Activated CD4-positive, CD25-positive, alpha-beta regulatory T cell treated with anti-CD3 and anti-CD28 coated beads, Interleukin-2, amount 50 U/mL, for 72 hours (primary cell): Measurements from ENCODE around the gene AJAP1.

ENCODE experiments used
- DNase-seq: peaks from one replicate; pipeline ENCODE4 v3.0.0; 2021

AJAP1 gene

DNA sequence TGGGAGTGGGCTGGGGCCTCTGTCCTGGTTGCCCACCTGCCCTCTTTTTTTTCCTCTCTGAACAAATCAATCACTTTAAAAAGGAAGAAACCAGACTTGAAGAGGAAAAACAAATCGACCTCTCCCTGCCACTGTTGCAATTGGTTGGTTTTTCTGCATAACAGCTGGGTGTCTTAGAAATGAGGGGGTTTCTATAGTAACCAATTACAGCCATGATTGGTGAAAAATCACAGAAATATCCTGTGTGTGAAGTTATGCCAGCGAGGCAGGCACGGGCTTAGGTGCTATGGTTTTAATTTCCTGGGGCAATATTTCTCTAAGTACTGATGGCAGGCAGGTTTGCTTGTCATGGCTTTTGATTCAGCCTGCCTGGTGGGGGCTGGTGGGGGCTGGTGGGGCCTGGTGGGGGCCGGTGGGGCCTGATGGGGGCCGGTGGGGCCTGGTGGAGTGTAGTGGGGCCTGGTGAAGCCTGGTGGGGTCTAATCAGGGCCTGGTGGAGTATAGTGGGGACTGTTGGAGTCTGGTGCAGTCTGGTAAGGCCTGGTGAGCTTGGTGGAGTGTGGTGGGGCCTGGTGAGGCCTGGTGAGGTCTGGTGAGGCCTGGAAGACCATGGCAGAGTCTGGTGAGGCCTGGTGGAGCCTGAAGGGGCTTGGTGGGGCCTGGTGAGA is 54.6 kb downstream of the AJAP1 start:
- no peak for DNase-seq

DNA sequence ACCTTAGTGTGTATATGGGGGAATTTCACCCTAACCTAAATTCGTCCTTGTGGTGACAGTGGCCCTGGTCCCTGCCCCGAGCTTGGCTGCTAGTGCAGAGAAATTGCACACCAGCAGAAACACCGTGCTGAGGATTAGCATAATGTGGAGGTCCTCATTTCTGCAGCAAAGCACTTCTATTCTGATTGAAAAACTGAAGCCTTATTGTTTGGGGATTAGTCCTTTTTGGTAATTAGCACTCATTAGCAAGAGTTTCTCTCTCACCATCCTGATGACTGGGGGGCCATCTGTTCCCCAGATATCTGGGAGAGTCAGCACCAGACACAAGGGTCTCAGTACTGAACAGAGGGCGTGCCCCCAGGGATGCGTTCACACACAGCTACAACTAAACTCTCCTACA is 55.2 kb downstream of the AJAP1 start:
- no peak for DNase-seq

DNA sequence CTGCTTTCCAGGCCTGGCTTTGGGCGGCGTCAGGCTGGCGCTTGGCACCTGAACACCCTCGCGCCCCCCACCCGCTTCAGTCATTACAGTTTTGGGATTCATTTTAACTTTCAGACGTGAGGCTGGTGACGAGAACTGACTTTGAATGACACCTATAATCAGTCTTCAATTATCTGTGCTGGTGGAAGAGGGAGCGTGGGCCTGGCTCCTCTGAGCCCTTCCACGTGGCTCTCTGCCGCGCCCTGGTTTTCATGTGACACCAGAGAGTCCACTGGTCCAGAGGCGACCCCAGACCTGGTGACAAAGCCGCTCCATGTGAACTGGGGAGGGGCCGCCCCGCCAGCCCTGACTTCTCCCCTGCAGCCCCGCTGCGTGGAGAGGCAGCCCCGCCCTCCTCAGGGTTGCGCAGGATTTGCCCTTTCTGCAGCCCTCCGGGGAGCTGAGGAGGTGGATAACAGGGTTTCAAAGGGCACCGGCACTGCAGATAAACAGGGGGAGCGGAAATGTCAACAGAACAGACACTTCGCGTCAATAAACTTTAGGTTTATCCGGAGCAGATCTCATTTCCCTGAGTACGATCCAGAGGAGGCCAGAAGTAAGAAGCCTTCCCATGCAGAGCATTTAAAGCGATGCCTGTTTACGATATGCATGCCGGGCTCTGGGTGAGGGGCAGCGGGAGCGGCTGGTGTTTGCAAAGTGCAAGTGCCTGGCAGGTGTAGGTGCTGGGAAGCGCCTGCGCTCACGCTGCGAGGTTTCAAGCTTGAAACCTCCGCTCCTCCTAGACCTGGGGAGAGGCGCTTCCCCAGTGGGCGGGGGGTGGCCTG is 56.4 kb downstream of the AJAP1 start:
- DNase-seq, result no peak

DNA sequence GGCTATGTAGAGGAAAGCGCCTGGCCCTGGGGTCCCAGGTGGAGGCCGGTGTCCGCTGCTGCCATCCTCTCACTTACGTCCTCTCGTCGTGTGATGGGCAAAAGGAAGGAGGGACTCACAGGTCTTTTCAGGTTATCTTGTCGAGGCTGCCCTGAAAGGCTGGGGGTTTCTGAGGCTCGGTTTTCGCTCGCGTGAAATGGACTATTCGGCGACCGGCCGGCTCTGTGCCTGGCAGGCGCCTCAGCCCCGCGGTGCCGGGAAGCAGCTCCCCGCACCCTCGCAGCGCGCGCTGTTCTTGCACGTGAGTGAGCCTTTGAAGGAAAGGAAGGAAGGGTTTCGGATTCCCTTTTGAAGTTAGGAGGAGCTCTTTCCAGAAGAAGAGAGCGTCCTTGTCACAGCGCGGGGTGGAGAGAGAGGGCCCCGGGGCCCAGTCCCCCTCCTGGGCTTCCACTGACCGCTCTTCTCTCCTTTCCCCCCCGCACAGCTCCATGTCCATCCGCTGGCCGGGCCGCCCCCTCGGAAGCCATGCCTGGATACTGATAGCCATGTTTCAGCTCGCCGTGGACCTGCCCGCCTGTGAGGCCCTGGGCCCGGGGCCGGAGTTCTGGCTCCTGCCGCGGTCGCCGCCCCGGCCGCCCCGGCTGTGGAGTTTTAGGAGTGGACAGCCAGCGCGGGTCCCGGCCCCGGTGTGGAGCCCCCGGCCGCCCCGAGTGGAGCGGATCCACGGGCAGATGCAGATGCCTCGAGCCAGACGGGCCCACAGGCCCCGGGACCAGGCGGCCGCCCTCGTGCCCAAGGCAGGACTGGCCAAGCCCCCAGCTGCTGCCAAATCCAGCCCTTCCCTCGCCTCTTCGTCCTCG is 57.2 kb downstream of the AJAP1 start:
- no peak for DNase-seq

- DNase-seq, result no peak
These were observed 59.3 kb downstream of the AJAP1 start for GRCh38 chr1:4713669-4714068.

GRCh38 chr1:4716406-4716805 is 62.0 kb downstream of the AJAP1 start:
- no peak for DNase-seq

DNA sequence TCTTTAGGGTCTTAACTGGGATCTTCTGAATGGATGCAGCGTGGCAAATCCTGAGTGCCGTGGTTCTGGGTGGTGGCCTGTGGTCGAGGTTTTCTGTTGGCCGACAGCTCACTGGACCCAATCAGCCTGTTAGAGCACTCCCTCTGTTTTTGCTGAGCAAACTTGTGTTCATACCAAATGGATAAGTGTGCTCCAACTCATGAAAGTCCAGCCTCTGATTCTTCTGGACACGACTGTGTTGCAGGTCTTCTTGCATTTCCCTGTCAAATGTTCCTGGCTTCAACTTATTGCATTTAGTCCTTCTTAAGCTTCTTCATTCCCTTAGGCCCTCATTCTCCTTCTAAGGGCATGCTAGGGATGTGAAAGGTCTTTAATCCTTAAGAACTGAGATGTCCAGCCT is 63.7 kb downstream of the AJAP1 start:
- no peak for DNase-seq

DNA sequence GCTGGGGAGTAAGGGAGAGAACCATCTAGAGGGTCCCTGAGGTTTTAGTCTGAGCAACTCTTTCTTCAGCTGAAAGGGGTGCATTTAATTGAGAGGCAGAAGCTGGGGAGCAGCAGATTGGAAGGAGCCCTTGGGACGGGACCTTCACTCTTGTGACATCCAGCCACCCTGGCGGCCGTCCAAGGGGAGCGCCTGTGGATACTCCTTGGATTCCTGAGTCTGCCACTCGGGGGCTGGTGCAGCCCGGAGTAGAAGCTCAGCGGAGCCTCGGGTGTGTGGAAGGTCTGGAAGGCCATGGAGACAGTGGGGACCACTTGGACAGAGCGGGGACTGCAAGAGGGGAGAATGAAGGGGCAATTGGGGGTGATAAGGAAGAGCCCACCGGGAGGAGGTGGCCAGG is 68.7 kb downstream of the AJAP1 start:
- no peak for DNase-seq

- DNase-seq, result no peak
These were observed 69.6 kb downstream of the AJAP1 start for GRCh38 chr1:4724001-4724400.

DNA sequence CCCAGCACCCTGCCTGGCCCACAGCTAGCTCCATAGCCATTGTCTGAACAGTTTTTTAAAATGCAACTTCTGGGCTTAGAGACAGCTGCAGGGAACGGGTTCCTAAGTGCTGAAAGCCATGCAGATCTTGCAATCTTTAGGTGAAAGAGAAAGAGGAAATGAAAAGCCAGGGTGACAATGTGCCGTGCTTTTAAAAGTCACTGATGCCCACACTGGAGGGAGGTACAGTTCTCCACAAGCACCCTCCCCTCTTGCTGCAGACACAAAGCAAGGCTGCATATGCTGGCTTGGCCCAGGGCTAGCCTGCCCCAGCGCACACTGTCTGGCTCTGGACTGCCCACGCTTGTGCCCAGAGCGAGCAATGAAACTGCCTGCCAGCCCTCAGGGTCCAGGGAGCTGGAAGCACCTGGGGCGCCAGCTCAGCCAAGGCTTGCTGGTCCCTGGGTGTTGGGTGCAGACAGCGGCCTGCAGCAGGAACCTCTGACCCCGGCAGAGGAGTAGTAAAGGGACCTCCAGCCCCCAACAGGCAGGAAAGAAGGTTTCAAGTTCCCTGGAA is 70.4 kb downstream of the AJAP1 start:
- no peak for DNase-seq

GRCh38 chr1:4725416-4725815 is 71.0 kb downstream of the AJAP1 start:
- no peak for DNase-seq

- DNase-seq, result no peak
These were observed 72.4 kb downstream of the AJAP1 start for GRCh38 chr1:4726620-4727341.

- DNase-seq, result no peak
These were observed 74.1 kb downstream of the AJAP1 start for GRCh38 chr1:4728319-4729089.

DNA sequence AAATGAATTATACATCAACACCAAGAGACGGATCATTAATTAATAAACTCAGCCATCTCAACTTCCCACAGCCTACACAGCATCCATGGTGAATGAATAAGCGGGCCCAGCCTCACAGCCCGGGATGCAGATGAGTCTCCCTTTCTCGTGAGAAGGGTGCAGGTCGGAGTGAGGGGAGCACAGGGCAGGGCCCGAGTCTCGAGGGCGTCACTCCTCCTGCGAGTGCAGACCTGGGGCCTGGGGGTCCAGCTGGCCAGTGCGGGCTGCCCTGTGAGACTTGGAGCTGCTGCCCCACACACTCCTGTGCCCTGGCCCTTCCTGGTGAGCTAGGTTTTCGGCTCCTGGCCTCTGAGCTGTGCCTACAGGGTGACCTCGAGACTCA is 74.7 kb downstream of the AJAP1 start:
- no peak for DNase-seq

GRCh38 chr1:4730078-4730477 is 75.7 kb downstream of the AJAP1 start:
- DNase-seq, result no peak

GRCh38 chr1:4733446-4734177 is 79.2 kb downstream of the AJAP1 start:
- DNase-seq, result no peak

DNA sequence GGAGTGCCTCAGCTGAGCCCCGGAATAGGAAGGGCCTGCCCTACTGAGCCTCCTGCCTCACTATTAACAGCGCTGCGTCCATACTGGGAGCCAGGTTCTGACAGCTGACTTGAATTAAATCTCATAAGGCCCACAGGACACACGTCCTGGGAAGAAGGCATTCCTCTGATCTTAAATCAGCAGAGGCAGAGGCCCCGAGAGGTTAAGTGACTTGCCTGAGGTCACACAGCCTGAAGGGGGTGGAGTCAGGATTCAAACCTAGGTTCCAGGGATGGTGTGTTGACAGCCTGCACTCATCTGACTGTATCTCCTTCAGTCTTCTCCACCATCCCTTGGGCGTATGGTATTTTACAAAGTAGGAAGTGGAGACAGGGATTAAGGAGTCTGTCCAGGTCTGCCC is 79.8 kb downstream of the AJAP1 start:
- no peak for DNase-seq

GRCh38 chr1:4734791-4735190 is 80.4 kb downstream of the AJAP1 start:
- DNase-seq, result no peak

- DNase-seq, result no peak
These were observed 81.8 kb downstream of the AJAP1 start for GRCh38 chr1:4736254-4736653.

DNA sequence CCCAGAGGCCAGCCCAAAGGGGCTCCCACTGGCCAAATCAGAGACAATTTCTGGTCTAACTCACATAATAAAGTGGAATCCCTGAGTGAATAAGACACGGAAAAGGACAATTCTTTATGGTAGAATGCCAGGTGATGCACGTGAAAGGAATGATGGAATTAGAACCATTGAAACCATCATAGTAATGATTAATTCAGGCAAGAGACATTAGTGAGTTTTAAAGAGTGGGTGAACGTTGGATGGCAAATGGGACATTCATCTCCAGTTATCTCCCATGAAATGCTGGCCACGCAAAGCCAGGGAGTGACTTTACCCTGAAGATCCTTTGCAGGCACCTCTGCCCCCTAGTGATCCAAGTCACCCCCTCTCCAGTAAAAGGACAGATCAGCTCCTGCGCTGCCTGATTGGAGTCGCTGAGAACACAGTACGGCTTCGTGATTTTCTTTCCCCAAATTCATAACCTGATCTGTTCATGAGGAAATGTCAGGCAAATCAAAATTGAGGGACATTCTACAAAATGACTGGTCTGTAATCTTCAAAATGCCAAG is 87.5 kb downstream of the AJAP1 start:
- no peak for DNase-seq
